Anterior cingulate cortex (tissue), 58 donors: Measurements from ENCODE around the gene CCDC57.

ENCODE experiments used
- DNase-seq, 58 donors: peaks; one replicate each; lab custom pipeline; 2025; lab: John Stamatoyannopoulos, UW

Gene CCDC57

GRCh38 chr17:82058230-82058854, 154.3 kb downstream of the CCDC57 start:
- no peak for DNase-seq

GRCh38 chr17:82056729-82057621, 155.7 kb downstream of the CCDC57 start:
- DNase-seq: no peak

GRCh38 chr17:82055965-82056728, 156.5 kb downstream of the CCDC57 start:
- no peak for DNase-seq

- no peak for DNase-seq
Observed at GRCh38 chr17:82055023-82055964, 157.3 kb downstream of the CCDC57 start.

- DNase-seq: no peak
Observed at GRCh38 chr17:82054351-82055022, 158.2 kb downstream of the CCDC57 start.

- no peak for DNase-seq
Observed at GRCh38 chr17:82053556-82054263, 158.9 kb downstream of the CCDC57 start.

GRCh38 chr17:82053130-82053529, 159.5 kb downstream of the CCDC57 start:
- no peak for DNase-seq

GRCh38 chr17:82052638-82053059, 160.0 kb downstream of the CCDC57 start:
- no peak for DNase-seq

GRCh38 chr17:82051776-82052637, 160.6 kb downstream of the CCDC57 start, which contains the start of the genes GPS1 and RFNG:
TSS of gene GPS1 (plus strand) at chr17:82051898. CDS start at chr17:82051932, 34 bp downstream.
TSS of gene RFNG (minus strand) at chr17:82051811. CDS start at chr17:82051766, 45 bp downstream.
- DNase-seq: peak in 54 of 58 donors; percentile 12 to 79 (median 60)
